Esophagus muscularis mucosa (tissue), 3 donors: ENCODE results near the gene IL21R.

Experiments
- CTCF ChIP-seq, 3 experiments: fragments of 200-600 bp in 2 of 3; fragments of 450-650 bp in 1 of 3; sonication (generic) in 2 of 3; IDR thresholded peaks; one replicate each; pipeline ENCODE4 v1.5.1; 2017 to 2019; ENCODE audit warnings: antibody characterized with exemption in 3 of 3, mild to moderate bottlenecking in 2 of 3, moderate library complexity in 1 of 3
- POLR2A ChIP-seq: fragments of 450-650 bp; IDR thresholded peaks from one replicate; pipeline ENCODE4 v1.6.1; 2017; ENCODE audit warnings: antibody characterized with exemption, moderate library complexity, mild to moderate bottlenecking, low read depth
- POLR2AphosphoS5 ChIP-seq, 2 donors: sonication (generic); formaldehyde crosslinking; IDR thresholded peaks; one replicate each; pipeline ENCODE4 v1.6.1; 2017; ENCODE audit warnings: antibody characterized with exemption in 2 of 2

- TF ChIP-seq POLR2AphosphoS5 (IDR thresholded peaks at IDR 0.05) (no peak), CTCF (IDR thresholded peaks at IDR 0.05) (no peak), POLR2A (no peak)
Measured at GRCh38 chr16:27392671-27393070, 9.3 kb upstream of the IL21R start.
